SK-N-SH (cell line): ENCODE results near the gene UBTF. TPM values are rescaled to one million over a fixed set of nuclear protein-coding genes. Genes with fewer than 3 reads are reported as not detected.

Experiments used
- CTCF ChIA-PET: fragments of 300-600, 350-600 bp; formaldehyde crosslinking; extraction: SDS; loops from one replicate; lab custom pipeline; 2021; lab: Yijun Ruan, JAX
- POLR2A ChIA-PET: fragments of 350-600 bp; sonication (Branson Sonifier 250); formaldehyde crosslinking; extraction: SDS; loops from one replicate; lab custom pipeline; 2020; ENCODE audit warnings: antibody characterized with exemption, inconsistent platforms; lab: Yijun Ruan, JAX
- DNase-seq: peaks from one replicate; pipeline ENCODE4 v3.0.0; 2012
- H2AFZ ChIP-seq: fragments of 200-600 bp; sonication (generic); 2 replicates; pipeline ENCODE4 v1.8.1; 2016; ENCODE audit warnings: antibody characterized with exemption, mild to moderate bottlenecking, low read depth
- H3F3A ChIP-seq: fragments of 200-600 bp; sonication (generic); replicated peaks from 2 replicates; pipeline ENCODE3; 2016; ENCODE audit warnings: antibody characterized with exemption, mild to moderate bottlenecking; ENCODE audit not compliant: insufficient read depth
- H3K27ac ChIP-seq, 2 experiments: fragments of 200-500 bp in 1 of 2; fragments of 200-600 bp in 1 of 2; sonication (Bioruptor generic) in 1 of 2; sonication (generic), shearing (Covaris generic) in 1 of 2; 2 replicates each; pipeline versions ENCODE4 v1.5.1 to v1.6.1; 2014 to 2016; ENCODE audit warnings: low read depth in 2 of 2, inconsistent platforms in 1 of 2, low read length in 1 of 2, mild to moderate bottlenecking in 1 of 2, mixed read lengths in 1 of 2
- H3K27me3 ChIP-seq: fragments of 200-600 bp; sonication (generic), shearing (Covaris generic); 2 replicates; pipeline ENCODE4 v1.6.1; 2016; ENCODE audit warnings: mixed run types; ENCODE audit not compliant: insufficient read depth
- H3K36me3 ChIP-seq, 2 experiments: fragments of 200-500 bp in 1 of 2; fragments of 200-600 bp in 1 of 2; sonication (Bioruptor generic) in 1 of 2; sonication (generic) in 1 of 2; replicated peaks in 1 of 2; 2 replicates each; pipeline versions ENCODE3 to v1.5.1; 2014 to 2016; ENCODE audit warnings: low read length in 1 of 2, mild to moderate bottlenecking in 1 of 2; ENCODE audit not compliant: insufficient read depth in 2 of 2, control insufficient read depth in 1 of 2
- H3K4me1 ChIP-seq, 2 experiments: fragments of 200-500 bp in 1 of 2; fragments of 200-600 bp in 1 of 2; sonication (Bioruptor generic) in 1 of 2; sonication (generic), shearing (Covaris generic) in 1 of 2; 2 replicates each; pipeline versions ENCODE4 v1.5.1 to v1.6.1; 2014 to 2016; ENCODE audit warnings: low read depth in 1 of 2, low read length in 1 of 2, mixed run types in 1 of 2; ENCODE audit not compliant: insufficient read depth in 2 of 2, control insufficient read depth in 1 of 2
- H3K4me2 ChIP-seq: fragments of 200-600 bp; sonication (generic), shearing (Covaris generic); 2 replicates; pipeline ENCODE4 v1.6.1; 2017; ENCODE audit warnings: mixed run types
- H3K4me3 ChIP-seq, 2 experiments: fragments of 200-500 bp in 1 of 2; fragments of 200-600 bp in 1 of 2; sonication (Bioruptor generic) in 1 of 2; sonication (generic), shearing (Covaris generic) in 1 of 2; 2 replicates each; pipeline versions ENCODE4 v1.5.1 to v1.8.1; 2014 to 2016; ENCODE audit warnings: low read depth in 2 of 2, inconsistent platforms in 1 of 2, low read length in 1 of 2, mild to moderate bottlenecking in 1 of 2, mixed read lengths in 1 of 2, moderate library complexity in 1 of 2
- H3K79me2 ChIP-seq: fragments of 200-600 bp; sonication (generic); 2 replicates; pipeline ENCODE4 v1.8.1; 2017; ENCODE audit warnings: mild to moderate bottlenecking; ENCODE audit not compliant: insufficient read depth
- H3K9ac ChIP-seq: fragments of 200-600 bp; sonication (generic); 2 replicates; pipeline ENCODE4 v1.6.1; 2017; ENCODE audit warnings: mixed run types
- H3K9me2 ChIP-seq: fragments of 200-600 bp; sonication (generic); 2 replicates; pipeline ENCODE4 v1.6.1; 2017; ENCODE audit warnings: mixed run types
- H3K9me3 ChIP-seq: fragments of 200-600 bp; sonication (generic); 2 replicates; pipeline ENCODE4 v1.6.1; 2017; ENCODE audit warnings: mixed run types, mild to moderate bottlenecking, moderate library complexity
- H4K20me1 ChIP-seq: fragments of 200-600 bp; sonication (generic); 2 replicates; pipeline ENCODE4 v1.6.1; 2017; ENCODE audit warnings: mild to moderate bottlenecking, mixed run types; ENCODE audit not compliant: insufficient read depth
- ELF1 ChIP-seq: IDR thresholded peaks from 2 replicates; pipeline ENCODE4 v1.4.0; 2012
- FOSL2 ChIP-seq: IDR thresholded peaks from 2 replicates; pipeline ENCODE4 v1.4.0; 2012; ENCODE audit warnings: low read depth, mild to moderate bottlenecking, moderate library complexity, borderline replicate concordance
- FOXM1 ChIP-seq: IDR thresholded peaks from 2 replicates; pipeline ENCODE4 v1.4.0; 2012; ENCODE audit warnings: low read depth, mild to moderate bottlenecking
- GABPA ChIP-seq: IDR thresholded peaks from 2 replicates; pipeline ENCODE4 v1.4.0; 2012; ENCODE audit warnings: low read depth, mild to moderate bottlenecking
- MAX ChIP-seq: IDR thresholded peaks from 2 replicates; pipeline ENCODE4 v1.4.0; 2012; ENCODE audit warnings: low read depth
- MEF2A ChIP-seq: IDR thresholded peaks from 2 replicates; pipeline ENCODE4 v1.4.0; 2012; ENCODE audit warnings: low read depth, borderline replicate concordance
- MXI1 ChIP-seq: IDR thresholded peaks from 2 replicates; pipeline ENCODE4 v1.6.1; 2012; ENCODE audit warnings: mild to moderate bottlenecking, low read depth, low read length, improper control_type of control experiment
- NFIC ChIP-seq: IDR thresholded peaks from 2 replicates; pipeline ENCODE4 v1.4.0; 2012; ENCODE audit warnings: borderline replicate concordance
- PBX3 ChIP-seq: IDR thresholded peaks from 2 replicates; pipeline ENCODE4; 2012
- POLR2AphosphoS5 ChIP-seq: IDR thresholded peaks from 2 replicates; pipeline ENCODE4 v1.6.1; 2012; ENCODE audit warnings: low read depth, low read length
- RAD21 ChIP-seq: IDR thresholded peaks from 2 replicates; pipeline ENCODE4 v1.6.1; 2012; ENCODE audit warnings: mild to moderate bottlenecking, low read length
- RCOR1 ChIP-seq: fragments of 150-350 bp; IDR thresholded peaks from 2 replicates; pipeline ENCODE4 v1.6.1; 2017; ENCODE audit warnings: antibody characterized with exemption, low read length
- REST ChIP-seq: IDR thresholded peaks from 2 replicates; pipeline ENCODE4 v1.6.1; 2012; ENCODE audit warnings: mild to moderate bottlenecking, low read depth, low read length, moderate library complexity
- RFX5 ChIP-seq: IDR thresholded peaks from 2 replicates; pipeline ENCODE4 v1.6.1; 2012; ENCODE audit warnings: mild to moderate bottlenecking, improper control_type of control experiment, low read length
- RXRA ChIP-seq: IDR thresholded peaks from 2 replicates; pipeline ENCODE4 v1.4.0; 2012; ENCODE audit warnings: low read depth, mild to moderate bottlenecking, borderline replicate concordance
- SIN3A ChIP-seq: IDR thresholded peaks from 2 replicates; pipeline ENCODE4 v1.6.1; 2012; ENCODE audit warnings: low read depth, mild to moderate bottlenecking, low read length, moderate library complexity, borderline replicate concordance
- TCF12 ChIP-seq: IDR thresholded peaks from 2 replicates; pipeline ENCODE4 v1.4.0; 2012
- TEAD4 ChIP-seq: IDR thresholded peaks from 2 replicates; pipeline ENCODE4 v1.4.0; 2012; ENCODE audit warnings: mild to moderate bottlenecking, borderline replicate concordance; ENCODE audit not compliant: insufficient read depth
- USF2 ChIP-seq: fragments of 150-350 bp; IDR thresholded peaks from 2 replicates; pipeline ENCODE4 v1.6.1; 2017; ENCODE audit warnings: antibody characterized with exemption, low read length, low read depth, borderline replicate concordance
- YY1 ChIP-seq: IDR thresholded peaks from 2 replicates; pipeline ENCODE4 v1.4.0; 2012; ENCODE audit warnings: low read depth, mild to moderate bottlenecking
- WGBS: methylation state at CpG from one replicate; pipeline ENCODE4 v1.1.6; 2017; ENCODE audit warnings: low lambda C conversion rate; 5-methylcytosine and 5-hydroxymethylcytosine counted together
- polyA plus RNA-seq, 3 experiments: library from polyadenylated mRNA; depleted of rRNA; stranded (reverse); fragments of >200 nt; gene quantifications; 2 replicates each; pipeline ENCODE4 v1.2.3, GENCODE V29; 2012
- TF ChIP-seq, protein P1 (sequence below): fragments of 200-600 bp; sonication (generic); IDR thresholded peaks from 2 replicates; pipeline ENCODE4 v1.6.1; 2017; ENCODE audit warnings: antibody characterized with exemption, mild to moderate bottlenecking, moderate library complexity
- TF ChIP-seq, protein P2 (sequence below): fragments of 150-350 bp; IDR thresholded peaks from 2 replicates; pipeline ENCODE4 v1.6.1; 2016; ENCODE audit warnings: mild to moderate bottlenecking, low read depth, low read length

The UBTF gene
- polyA plus RNA-seq, 1 of the 3 experiments (the other 2 are of a cell fraction): 37.2 TPM

DNA sequence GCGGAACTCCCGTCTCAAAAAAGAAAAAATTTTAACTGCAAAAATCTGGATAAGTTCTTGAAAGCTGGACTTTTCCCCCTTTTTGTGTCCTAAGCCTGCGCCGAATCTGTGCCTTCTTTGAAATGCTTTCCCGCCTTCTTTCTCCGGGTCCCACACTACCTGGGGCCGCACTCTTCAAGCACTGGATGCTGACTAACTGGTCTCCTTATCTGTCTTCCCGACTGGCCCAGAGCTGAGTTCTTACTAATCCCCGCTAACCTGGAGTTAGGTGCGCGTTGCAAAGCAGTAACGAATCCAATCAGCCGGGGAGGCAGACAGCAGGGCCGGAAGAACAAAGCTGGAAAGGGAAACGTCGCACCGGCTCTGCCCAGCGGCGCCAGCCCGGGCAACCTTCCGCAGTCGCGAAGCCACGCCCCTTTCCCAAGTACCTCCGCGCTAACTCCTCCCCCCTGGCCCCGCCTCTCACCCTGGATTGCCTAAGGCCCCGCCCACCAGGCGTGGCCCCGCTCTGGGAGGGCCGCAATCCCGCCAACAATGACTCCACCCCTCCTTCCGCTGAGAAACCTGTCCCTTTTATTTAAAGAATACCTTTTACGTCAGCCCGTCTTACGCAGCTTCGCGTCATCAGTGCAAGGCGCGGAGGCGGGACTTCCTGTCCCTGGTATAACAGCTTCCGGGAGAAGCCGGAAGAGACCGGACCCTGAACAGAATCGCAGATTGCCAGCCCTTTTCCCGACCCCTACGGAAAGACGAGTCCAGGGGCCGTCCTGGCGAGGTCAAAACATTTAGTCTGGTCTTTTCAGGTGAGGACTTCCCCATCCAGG is 33.0 kb downstream of the UBTF start, which contains the start of gene TMUB2:
Gene TMUB2 (plus strand): TSS at position 666 of the 824 bp plus-strand sequence. CDS start 737 bp downstream, outside the sequence.
- no peaks in the 10 kb centered on the region for H3K9me3 ChIP-seq
- WGBS: 2% methylated on average over 41 of the region's 50 CpGs
- no peaks in the 10 kb centered on the region for H3K27me3 ChIP-seq
- peak within 1 kb of the TSS; percentile 95 for H2AFZ ChIP-seq
- H3F3A ChIP-seq: peaks cover 26% of the 10 kb centered on the region
- H3K36me3 ChIP-seq: peaks cover 19 to 22% of the 10 kb centered on the region in 2 experiments
- H4K20me1 ChIP-seq: peaks cover 5% of the 10 kb centered on the region; the same call in 1 of the 2 replicates
- ChIA-PET POLR2A (interaction anchor here (0.5 to 1.5 kb wide), 13 partner anchors 8 to 503 kb away, joined by 3 to 7 read pairs (median 3); partner anchors contain the start of genes ASB16, CCDC43, HDAC5 and LSM12), CTCF (interaction anchor here (0.7 to 4.1 kb wide), 15 partner anchors 9 to 243 kb away, joined by 3 to 31 read pairs (median 4); partner anchors contain the start of genes ASB16 and GRN)
- peaks cover 8 to 16% of the 10 kb centered on the region in 2 experiments; a peak in 2 of 4 replicates for H3K4me1 ChIP-seq
- peak; percentile 100 for DNase-seq
- peaks cover 66% of the 10 kb centered on the region for H3K79me2 ChIP-seq
- H3K4me2 ChIP-seq: peak within 1 kb of the TSS; percentile 83
- peak within 1 kb of the TSS; percentile 86 to 96 for H3K27ac ChIP-seq
- H3K9ac ChIP-seq: peak within 1 kb of the TSS; percentile 93
- H3K9me2 ChIP-seq: no peaks in the 10 kb centered on the region
- H3K4me3 ChIP-seq: peak within 1 kb of the TSS; percentile 88 to 95
- TF ChIP-seq TEAD4 (no peak), USF2 (no peak), GABPA (peak; percentile 99), RAD21 (peak; percentile 11; the same call in 1 of the 2 replicates), FOXM1 (no peak), SIN3A (no peak), FOSL2 (no peak), NFIC (no peak; the same call in 1 of the 2 replicates), REST (no peak), MAX (0 out of 2 replicates have a peak, but pooled peaks have one; percentile 54), ELF1 (peak; percentile 93), YY1 (peak; percentile 55; the same call in 1 of the 2 replicates), RFX5 (peak; percentile 51; the same call in 1 of the 2 replicates), MEF2A (no peak), POLR2AphosphoS5 (peak; percentile 92), PBX3 (peak; percentile 35; the same call in 1 of the 2 replicates), RCOR1 (no peak; the same call in 1 of the 2 replicates), RXRA (no peak), TCF12 (no peak), MXI1 (peak; percentile 88)
- TF ChIP-seq, protein P1, sequence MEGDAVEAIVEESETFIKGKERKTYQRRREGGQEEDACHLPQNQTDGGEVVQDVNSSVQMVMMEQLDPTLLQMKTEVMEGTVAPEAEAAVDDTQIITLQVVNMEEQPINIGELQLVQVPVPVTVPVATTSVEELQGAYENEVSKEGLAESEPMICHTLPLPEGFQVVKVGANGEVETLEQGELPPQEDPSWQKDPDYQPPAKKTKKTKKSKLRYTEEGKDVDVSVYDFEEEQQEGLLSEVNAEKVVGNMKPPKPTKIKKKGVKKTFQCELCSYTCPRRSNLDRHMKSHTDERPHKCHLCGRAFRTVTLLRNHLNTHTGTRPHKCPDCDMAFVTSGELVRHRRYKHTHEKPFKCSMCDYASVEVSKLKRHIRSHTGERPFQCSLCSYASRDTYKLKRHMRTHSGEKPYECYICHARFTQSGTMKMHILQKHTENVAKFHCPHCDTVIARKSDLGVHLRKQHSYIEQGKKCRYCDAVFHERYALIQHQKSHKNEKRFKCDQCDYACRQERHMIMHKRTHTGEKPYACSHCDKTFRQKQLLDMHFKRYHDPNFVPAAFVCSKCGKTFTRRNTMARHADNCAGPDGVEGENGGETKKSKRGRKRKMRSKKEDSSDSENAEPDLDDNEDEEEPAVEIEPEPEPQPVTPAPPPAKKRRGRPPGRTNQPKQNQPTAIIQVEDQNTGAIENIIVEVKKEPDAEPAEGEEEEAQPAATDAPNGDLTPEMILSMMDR: no peak
- TF ChIP-seq, protein P2, sequence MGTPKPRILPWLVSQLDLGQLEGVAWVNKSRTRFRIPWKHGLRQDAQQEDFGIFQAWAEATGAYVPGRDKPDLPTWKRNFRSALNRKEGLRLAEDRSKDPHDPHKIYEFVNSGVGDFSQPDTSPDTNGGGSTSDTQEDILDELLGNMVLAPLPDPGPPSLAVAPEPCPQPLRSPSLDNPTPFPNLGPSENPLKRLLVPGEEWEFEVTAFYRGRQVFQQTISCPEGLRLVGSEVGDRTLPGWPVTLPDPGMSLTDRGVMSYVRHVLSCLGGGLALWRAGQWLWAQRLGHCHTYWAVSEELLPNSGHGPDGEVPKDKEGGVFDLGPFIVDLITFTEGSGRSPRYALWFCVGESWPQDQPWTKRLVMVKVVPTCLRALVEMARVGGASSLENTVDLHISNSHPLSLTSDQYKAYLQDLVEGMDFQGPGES: no peak
